GM19468 (cell line): Measurements from ENCODE around the gene MARS1.
A peak's percentile ranks its signal among the peaks of the same experiment; 100 is the strongest.
"Not testable (repeated sequence)": the region's sequence is repeated elsewhere in the genome, so short reads cannot be mapped to it uniquely, and the experiment has no call there.

Source experiments
- ATAC-seq: cut with Tn5 transposase; IDR thresholded peaks from one replicate; pipeline ENCODE4 v1.9.1; 2021; ENCODE audit warnings: mild to moderate bottlenecking, moderate library complexity, moderate number of reproducible peaks; ENCODE audit not compliant: unreplicated experiment; ENCODE audit errors: extremely low read depth

MARS1 gene

GRCh38 chr12:57514720-57515407, 27.0 kb downstream of the MARS1 start:
- no peak for ATAC-seq

- ATAC-seq = no peak
Observed at GRCh38 chr12:57515408-57515933, 27.6 kb downstream of the MARS1 start.

GRCh38 chr12:57515934-57516541, 28.2 kb downstream of the MARS1 start:
- ATAC-seq = no peak

- ATAC-seq = no peak
Observed at GRCh38 chr12:57516617-57517153, 28.8 kb downstream of the MARS1 start.

GRCh38 chr12:57517187-57517586, 29.3 kb downstream of the MARS1 start:
- ATAC-seq = no peak

- not testable (repeated sequence) for ATAC-seq
Observed at GRCh38 chr12:57517718-57518117, 29.9 kb downstream of the MARS1 start.

- ATAC-seq = no peak
Observed at GRCh38 chr12:57518176-57518919, 30.5 kb downstream of the MARS1 start.

GRCh38 chr12:57518920-57519795, 31.3 kb downstream of the MARS1 start:
- ATAC-seq = no peak

GRCh38 chr12:57519796-57520052, 31.9 kb downstream of the MARS1 start:
- ATAC-seq = no peak

- peak; percentile 50 for ATAC-seq
Observed at GRCh38 chr12:57520053-57520818, 32.4 kb downstream of the MARS1 start, which contains the start of gene DDIT3. Gene DDIT3 (minus strand): TSS chr12:57520514. CDS start chr12:57517406, 3,108 bp downstream.

- ATAC-seq = no peak
Observed at GRCh38 chr12:57521525-57522010, 33.7 kb downstream of the MARS1 start.

GRCh38 chr12:57522011-57522886, 34.4 kb downstream of the MARS1 start, which contains the start of gene MBD6:
Gene MBD6 (plus strand): TSS chr12:57522824. CDS start chr12:57524304, 1,480 bp downstream.
- peak; percentile 14 for ATAC-seq

GRCh38 chr12:57522887-57523705, 35.2 kb downstream of the MARS1 start:
- ATAC-seq = no peak

GRCh38 chr12:57523706-57524614, 36.1 kb downstream of the MARS1 start:
- no peak for ATAC-seq

GRCh38 chr12:57524814-57525614, 37.1 kb downstream of the MARS1 start:
- ATAC-seq = no peak
